Hematopoietic multipotent progenitor cell treated with erythropoietin and hydrocortisone succinate and interleukin-3 and kit ligand, for 8 days (in vitro differentiated cells): Measurements from ENCODE around the gene ZNF329.
"Not testable (repeated sequence)": the region's sequence is repeated elsewhere in the genome, so short reads cannot be mapped to it uniquely, and the experiment has no call there.

Source experiments
- DNase-seq: peaks from one replicate; pipeline ENCODE4 v3.0.0-alpha.2; 2015

The ZNF329 gene

DNA sequence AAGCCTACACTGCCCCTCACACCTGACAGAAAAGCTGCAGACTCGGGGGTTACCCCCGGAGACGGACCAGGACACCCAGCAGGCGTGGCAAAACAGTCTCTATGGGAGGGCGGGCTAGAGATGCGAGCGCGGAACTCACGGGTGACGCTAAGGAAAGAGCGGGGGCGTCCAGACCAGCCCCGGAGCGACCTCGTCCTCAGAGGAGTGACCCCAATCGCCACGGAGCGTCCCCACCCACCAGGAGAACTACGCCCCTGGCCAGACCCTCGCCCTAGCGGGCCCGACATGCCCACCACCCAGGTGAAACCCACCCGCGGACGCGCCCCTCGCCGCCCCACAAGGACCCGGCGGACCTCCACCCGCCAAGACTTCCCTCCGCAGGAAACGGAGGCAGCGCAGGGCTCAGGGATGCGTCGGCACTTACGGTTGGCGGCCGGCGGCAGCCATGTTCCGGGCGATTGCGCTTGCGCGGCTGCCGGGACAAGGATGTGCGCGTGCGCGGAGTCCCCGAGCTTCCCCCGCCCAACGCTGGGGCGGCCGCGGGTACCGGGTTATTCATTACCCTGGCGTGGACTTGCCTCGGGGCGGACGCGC, at the start of gene ZNF329:
Gene ZNF329 (minus strand): TSS at position 462 of the 594 bp plus-strand sequence. CDS start 21,286 bp downstream, outside the sequence.
- peak; percentile 84 for DNase-seq

DNA sequence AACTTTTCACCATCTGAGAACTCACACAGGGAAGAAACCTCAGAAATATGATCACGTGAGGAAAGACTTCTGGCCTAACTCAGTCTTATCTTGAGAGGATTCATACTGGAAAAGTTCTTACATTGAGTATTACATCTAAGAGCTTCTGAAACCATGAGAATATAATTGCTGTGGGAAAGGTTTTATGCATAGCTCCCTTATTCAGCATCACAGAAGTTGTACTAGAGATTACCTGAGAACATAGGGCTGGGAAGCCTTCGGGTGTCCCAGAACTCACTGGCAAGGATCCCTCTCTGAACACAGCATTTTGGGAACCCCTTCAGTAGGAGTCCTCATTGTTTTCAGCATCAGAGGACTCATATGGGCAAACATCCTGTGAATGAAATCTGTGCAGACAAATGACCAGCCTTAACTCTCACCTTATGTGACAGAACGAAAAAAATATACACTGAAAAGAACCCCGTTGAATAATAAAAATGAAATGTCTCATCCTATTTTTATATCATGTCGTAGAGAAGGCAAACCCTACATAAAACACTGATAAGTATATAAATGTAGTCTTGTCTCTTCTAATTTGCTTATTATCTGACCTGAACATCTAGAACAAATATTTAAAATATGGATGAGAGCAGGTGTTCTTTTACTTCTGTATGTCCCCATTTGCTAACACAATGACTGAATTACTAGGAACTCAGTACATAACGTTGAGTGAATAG, 46.5 kb upstream of the ZNF329 start:
- peak; percentile 48 for DNase-seq

DNA sequence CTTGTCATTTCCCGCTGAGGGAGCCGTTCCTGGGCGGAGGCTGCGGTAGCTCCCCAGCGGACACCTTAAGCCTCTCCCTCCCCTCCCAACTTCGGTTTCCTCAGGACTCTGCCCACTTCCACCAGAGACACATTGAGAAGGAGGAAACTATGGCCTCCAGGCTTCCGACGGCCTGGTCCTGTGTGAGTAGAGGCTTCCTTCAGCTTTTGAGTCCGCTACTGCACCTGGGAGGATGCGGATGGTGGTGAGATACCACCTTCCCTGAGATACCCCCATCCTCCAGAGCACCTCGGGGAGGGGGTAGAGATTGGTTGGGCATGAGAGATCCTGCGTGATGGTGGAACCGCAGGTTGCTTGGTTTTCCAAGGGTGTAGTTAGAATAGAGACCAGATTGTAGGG, 33.2 kb upstream of the ZNF329 start:
- DNase-seq = no peak

DNA sequence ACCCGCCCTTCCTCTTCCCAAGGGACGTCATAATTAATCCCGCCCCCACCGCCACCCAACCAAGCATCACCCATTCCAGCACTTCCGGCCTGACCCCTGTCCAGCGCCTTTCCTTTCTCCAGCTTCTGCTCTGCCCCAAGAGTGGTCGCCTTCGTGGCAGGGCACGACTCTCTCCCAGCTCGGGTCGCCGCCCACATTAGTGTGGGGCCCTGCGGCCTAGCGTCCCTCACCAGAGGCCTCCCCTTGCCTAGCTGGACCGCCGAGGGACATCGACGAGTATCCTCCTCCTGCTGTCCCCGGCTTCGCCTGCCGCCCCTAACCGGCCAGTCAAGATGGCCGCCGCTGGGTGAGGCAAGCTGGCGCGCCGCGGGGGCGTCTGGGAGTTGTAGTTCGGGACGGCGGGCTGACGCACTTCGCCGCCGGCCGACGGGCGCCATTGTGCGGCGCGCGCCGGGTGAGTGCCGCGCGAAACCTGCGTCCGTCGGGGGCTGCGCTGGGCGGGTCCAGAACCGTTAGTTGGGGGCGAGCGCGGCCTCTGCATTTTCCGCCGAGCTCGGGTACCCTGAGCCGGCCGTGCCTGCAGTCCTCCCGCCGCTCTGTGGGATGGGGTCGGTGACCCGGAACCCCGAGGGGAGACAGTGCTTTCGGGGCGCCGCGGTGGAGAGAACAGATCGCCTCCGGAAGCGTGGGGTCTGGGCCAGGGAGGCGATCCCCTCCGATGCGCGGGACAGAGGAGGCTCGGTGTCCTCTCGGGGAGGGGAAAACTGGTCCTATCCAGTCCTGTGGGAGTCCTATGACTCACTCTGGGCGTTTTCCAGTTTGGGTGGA, 32.6 kb upstream of the ZNF329 start, which contains the start of gene ZNF274:
Gene ZNF274 (plus strand): TSS at position 73 of the 828 bp plus-strand sequence. CDS start 905 bp downstream, outside the sequence.
- peak; percentile 93 for DNase-seq

DNA sequence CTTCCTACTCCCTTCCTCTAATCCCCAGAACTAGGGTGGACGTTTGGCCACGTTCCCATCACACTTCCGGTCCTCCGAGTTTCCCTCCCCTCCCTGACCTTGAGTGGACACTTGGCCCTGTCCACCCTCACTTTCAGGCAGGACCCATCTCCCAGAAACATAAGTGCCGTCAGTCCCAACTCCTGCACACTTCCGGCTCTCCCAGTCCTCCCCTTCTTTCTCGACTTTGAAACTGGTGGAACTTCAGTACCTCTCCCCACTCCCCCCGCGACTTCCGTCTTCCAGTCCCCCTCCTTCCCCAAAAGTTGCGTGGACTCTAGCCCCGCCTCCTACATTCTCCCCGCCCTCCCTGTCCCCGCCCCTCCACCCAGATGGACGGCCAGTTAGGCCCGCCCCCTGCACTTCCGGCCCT, 32.0 kb upstream of the ZNF329 start:
- DNase-seq = no peak

DNA sequence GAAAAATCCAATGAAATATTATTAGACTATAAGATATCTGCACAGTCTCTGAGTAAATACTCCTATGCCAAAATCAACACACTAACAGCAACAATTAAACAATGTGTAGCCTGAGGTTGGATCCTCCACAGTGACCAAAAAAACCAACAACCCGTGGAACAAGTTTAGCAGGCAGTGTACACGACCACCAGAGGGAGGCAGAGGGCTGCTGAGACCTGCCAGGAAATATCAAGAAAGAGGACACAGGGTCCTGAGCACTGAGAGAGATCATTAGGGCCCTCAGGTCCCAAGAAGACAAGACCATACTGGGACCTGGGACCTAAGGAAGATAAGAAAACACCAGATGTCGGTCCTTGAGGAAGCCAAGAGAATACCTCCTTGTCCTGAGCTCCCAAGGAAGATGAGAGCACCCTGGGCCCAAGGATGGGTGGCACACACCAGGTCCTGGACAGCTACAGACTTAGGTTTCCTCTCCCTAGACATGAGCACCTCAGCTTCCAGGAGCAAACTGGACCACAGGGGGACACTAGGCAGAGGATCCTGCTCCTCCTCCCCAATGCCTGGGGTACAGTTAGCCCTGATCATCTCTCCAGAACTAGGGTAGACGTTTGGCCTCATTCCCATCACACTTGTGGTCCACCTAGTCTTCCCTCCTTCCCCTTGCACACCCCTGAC, 31.4 kb upstream of the ZNF329 start:
- peak; percentile 88 for DNase-seq

DNA sequence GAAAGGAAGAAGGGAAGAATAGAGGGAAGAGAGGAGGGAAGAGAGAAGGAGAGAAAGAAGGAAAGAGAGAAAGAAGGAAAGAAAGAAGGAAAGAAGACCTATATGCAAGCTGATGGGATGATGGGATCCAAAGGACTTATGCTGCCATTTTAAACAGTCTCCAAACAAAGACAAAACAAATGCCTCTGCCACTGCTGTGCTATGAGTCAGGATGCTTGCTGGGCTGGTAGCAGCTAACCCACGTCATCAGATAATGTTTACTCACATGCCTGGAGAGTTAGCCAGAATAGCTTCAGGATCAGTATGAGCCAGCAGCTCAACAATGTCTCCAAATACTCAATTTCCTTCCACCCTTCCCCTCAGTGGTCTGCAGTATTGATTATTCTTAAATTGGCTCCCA, 20.3 kb upstream of the ZNF329 start:
- DNase-seq = no peak

DNA sequence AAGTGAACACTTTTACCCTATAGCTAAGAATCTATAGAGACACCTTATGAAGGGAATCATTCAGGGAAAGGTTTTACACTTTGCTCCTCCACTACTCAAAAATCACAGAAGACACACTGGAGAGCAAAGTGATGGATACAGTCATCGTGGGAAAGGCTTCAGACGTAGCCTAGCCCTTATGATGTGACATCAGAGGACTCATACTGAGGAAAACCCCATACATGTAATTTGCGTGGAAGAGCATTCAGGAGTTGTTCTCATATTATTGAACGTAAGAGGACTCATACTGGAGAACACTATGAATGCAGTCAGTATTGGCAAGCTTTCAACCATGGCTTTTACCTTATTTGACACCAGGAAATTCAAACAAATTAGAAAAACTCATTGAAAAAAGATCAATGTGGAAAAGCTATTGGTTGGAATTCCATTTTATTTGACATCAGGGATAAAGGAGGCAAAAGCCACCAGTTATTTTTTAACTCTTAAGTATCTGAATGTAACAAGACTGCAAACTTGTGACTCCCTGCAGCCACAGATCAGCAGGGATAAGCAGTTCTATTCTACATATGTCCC, 16.2 kb upstream of the ZNF329 start:
- no peak for DNase-seq

DNA sequence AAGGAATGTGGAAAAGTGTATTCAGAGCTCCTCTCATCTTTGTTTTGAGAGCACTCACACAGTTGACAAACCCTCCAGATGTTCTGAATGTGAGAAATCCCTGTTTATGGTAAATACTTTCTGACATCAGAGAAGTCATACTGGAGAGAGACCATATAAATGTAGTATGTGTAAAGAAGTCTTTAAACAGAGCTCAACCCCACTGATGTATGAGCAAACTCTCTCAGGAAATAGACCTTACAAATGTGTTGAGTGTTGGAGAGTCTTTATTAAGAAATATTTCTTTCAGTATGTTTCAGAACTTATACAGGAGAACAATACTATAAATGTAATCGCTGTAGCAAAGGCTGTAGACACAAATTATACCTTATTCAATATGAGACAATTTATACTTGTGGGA, 15.7 kb upstream of the ZNF329 start:
- no peak for DNase-seq

DNA sequence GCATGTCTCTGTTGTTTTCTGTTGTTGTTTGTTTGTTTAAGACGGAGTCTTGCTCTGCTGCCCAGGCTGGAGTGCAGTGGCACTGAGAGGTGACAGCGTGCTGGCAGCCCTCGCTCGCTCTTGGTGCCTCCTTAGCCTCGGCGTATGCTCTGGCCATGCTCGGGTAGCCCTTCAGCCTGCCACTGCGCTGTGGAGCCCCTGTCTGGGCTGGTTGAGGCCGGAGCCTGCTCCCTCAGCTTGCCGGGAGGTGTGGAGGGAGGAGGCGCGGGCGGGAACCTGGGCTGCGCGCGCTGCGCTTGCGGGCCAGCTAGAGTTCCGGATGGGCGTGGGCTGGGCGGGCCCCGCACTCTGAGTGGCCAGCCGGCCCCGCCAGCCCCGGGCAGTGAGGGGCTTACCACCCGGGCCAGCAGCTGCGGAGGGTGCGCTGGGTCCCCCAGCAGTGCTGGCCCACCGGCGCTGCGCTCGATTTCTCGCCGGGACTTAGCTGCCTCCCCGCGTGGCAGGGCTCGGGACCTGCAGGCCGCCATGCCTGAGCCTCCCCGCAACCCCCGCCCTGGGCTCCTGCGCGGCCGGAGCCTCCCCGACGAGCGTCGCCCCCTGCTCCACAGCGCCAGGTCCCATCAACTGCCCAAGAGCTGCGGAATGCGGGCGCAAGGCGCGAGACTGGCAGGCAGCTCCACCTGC, 6.6 kb upstream of the ZNF329 start:
- no peak for DNase-seq

DNA sequence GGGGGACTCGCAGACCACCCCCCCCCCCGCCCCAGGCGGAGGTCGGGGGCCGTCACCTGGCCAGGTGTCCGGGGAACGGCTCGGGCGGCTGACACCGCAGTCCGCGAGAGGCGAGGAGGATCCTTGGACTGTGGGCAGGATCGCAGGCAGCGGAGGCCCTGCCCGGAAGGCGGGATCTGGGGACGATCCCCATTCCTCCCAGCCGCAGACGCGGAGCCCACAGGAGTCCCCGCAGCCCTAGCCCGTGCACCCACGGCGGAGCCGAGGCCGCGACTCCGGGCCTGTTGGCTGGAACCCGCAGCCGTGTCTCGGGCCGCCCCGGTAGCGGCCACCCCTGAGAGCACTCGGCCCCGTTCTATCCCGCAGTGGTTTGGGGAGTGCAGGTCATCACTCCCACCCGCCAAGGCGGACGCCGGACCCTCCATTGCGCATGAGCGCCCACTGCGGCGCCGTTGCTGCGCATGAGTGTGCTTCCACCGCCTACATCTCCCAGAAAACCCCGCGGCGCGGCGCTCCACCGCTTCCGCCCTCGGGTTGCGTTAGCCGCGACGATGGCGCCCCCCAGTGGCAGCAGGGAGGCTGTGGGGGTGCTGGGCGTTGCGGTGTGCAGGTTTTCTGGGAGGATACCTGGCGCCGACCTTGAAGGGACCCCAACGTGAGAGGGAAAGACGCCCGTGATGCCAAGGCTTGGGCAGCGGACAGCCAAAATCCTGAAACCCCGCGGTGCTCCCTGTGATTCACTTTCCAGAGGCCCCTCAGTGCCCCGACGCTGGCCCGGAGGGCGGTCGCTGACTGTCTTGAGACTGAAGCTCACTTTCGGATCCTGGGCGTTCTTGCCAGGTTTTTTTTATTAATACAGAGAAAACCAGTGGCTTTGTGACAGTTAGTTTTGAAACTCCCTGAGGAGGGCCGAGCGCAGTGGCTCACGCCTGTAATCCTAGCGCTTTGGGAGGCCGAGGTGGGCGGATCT, 4.4 kb upstream of the ZNF329 start:
- DNase-seq = peak; percentile 92

DNA sequence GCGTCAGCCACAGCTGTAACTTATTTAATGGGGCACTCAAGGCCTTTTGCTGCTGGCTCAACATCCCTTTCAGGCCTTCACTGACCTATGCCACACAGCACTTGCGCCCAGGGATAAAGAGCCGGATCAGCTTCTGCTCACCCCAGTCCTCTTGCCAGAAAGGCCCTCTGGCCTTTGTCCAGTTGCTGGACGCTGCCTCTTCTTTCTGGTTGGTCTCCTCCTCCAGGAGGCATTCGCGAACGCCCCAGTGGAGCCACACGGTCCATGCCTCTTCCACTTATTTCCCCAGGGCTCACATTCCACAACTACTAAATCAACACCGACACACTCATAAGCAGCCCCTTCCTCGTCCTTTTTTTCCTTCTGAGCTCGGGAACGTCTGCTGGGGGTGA, 3.7 kb upstream of the ZNF329 start:
- DNase-seq = peak; percentile 28

DNA sequence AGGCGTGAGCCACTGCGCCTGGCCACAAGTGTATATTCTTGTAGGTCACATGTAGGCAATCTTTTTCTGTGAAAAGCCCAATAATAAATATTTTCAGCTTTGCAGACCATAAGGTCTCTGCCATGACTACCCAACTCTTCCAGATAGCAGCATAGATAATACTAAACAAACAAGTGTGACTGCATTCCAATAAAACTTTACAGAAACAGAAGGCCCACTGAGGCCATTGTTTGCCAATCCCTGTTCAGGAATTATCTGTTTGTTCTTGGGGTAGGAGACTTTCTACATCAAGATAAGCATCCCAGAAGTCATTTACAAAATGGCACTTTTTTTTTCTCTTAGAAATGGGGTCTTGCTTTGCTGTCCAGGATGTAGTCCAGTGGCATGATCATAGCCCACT, 2.8 kb upstream of the ZNF329 start:
- DNase-seq = no peak

DNA sequence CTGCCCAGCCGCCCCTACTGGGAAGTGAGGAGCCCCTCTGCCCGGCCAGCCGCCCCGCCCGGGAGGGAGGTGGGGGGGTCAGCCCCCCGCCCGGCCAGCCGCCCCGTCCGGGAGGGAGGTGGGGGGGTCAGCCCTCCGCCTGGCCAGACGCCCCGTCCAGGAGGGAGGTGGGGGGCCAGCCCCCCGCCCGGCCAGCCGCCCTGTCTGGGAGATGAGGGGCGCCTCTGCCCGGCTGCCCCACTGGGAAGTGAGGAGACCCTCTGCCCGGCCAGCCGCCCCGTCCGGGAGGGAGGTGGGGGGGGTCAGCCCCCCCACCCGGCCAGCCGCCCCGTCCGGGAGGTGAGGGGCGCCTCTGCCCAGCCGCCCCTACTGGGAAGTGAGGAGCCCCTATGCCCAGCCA, 3.1 kb downstream of the ZNF329 start:
- DNase-seq = not testable (repeated sequence)

DNA sequence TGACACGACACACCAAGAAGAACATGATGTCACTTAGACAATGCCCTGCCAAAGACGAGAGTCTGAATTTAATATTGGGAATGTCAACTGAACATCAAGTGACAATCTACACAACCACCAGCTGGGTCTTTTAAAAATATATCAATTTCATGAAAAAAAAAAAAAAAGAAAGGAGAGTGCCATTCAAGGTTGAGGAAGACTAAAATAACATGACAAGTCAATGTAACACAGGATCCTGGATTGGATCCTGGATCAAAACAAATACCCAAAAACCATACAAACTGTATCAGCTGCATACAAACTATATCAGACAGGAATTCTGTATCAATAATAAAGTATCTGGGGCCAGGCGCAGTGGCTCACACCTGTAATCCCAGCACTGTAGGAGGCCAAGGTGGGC, 4.7 kb downstream of the ZNF329 start:
- DNase-seq = no peak

DNA sequence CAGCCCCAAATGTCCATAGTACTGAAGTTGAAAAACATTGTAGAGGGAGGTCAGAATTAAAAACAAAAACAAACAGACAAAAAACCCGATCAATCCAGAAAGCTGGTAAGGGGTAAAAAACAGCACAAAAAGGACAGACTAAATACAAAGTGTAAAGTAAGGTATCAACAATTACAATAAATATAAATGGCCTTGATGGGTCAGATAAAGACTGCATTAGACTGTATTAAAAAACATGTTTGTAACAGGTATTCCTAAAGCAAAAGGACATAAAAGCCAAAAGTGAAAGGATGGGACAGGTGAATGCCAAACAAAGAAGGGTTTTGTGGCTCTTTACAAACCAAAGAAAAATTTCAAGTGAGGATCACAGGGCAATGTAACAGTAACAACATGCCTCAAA, 16.3 kb downstream of the ZNF329 start:
- DNase-seq = no peak

DNA sequence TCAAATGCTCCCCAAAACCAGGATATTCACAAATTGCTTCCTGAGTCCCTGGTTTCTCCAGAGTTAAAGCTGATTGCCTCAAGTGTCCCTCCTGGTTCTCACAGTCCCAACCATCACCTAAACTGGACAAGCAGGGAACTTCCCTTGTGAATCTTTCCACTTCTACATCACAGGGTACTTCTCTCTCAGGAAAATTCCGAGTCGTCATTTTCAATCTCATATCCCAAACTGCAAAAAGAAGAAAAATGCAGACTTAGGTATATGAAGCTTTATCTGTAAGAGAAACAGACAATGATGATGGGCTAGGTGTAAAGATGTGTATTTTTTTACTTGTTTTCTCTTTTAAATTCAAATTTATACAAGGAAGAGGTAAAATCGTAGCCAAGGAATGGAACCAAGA, 21.3 kb downstream of the ZNF329 start:
- DNase-seq = no peak

DNA sequence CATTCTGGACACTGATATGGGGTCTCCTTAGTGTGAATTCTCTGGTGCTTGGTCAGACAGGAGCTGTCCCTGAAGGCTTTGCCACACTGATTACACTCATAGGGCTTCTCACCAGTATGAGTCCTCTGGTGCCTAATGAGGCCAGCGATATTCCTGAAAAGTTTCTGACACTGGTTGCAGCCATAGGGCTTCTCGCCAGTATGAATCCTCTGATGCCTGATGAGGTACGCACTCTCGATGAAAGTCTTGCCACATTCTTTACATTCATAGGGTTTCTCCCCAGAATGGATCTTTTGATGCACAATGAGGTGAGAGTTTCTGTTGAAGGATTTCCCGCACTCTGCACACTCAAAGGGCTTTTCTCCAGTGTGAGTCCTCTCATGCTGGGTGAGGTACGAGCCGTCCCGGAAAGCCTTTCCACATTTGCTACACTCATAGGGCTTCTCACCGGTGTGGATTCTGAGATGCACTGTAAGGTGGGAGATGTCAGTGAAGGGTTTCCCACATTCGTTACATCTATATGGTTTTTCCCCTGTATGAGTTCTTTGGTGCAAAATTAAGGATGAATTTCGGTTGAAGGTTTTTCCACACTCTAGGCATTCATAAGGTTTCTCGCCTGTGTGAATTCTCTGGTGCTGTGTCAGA, 22.4 kb downstream of the ZNF329 start:
- no peak for DNase-seq

DNA sequence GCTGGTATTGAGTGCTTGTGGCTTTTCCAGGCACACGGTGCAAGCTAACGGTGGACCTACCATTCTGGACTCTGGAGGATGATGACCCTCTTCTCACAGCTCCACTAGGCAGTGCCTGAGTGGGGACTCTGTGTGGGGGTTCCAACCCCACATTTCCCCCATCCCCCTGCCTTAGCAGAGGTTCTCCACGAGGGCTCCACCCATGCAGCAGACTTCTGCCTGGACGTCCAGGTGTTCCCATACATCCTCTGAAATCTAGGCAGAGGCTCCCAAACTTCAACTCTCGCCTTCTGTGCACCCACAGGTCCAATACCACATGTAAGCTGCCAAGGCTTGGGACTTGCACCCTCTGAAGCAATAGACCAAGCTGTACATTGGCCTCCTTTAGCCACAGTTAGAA, 27.2 kb downstream of the ZNF329 start:
- no peak for DNase-seq

DNA sequence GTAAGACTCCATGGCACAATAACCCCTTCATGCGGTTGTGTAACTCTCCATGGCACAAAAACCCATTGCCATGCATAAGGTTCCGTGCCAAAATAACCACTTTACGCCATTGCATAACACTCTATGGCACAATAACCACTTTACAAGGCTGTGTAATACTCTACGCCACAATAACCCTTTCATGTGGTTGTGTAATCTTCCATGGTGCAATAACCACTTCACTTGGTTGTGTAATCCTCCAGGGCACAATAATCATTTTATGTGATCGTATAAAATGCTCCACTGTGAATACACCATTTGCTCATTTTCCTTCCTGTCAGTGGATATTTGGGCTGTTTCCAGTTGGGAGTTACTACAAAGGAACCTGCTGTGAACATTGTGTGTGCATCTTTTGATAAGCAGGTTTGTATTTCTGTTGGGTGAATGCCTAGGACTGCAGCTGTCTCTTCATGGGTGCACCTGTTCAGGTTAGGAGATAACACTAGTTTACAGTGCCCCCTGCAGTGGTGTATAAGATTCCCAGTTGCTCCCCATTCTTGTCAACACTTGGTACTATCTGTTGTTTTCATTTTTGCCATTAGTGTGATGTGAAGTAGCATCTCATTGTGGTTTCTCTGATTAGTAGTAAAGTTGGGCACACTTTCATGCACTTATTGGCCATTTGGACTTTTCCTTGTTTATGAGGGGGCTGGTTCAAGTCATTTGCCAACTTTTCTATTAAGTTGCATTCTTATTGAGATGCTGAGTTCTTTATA, 31.4 kb downstream of the ZNF329 start:
- no peak for DNase-seq
